Mammary epithelial cell (primary cell): ENCODE results near the gene RIT2.

ENCODE experiments used
- EZH2 ChIP-seq: IDR thresholded peaks from 2 replicates; pipeline ENCODE4 v1.6.1; 2012; ENCODE audit warnings: low read length, inconsistent platforms, borderline replicate concordance
- TF ChIP-seq, protein P1 (sequence below), 2 donors: IDR thresholded peaks in 1 of 2; conservative IDR thresholded peaks in 1 of 2; 2 replicates each; pipeline ENCODE4 v1.5.1; 2011 to 2012; ENCODE audit warnings: inconsistent platforms in 2 of 2, low read length in 2 of 2, mild to moderate bottlenecking in 2 of 2, control low read depth in 1 of 2, low read depth in 1 of 2; ENCODE audit not compliant: insufficient read depth in 1 of 2; ENCODE audit errors: extremely low read depth in 1 of 2

DNA sequence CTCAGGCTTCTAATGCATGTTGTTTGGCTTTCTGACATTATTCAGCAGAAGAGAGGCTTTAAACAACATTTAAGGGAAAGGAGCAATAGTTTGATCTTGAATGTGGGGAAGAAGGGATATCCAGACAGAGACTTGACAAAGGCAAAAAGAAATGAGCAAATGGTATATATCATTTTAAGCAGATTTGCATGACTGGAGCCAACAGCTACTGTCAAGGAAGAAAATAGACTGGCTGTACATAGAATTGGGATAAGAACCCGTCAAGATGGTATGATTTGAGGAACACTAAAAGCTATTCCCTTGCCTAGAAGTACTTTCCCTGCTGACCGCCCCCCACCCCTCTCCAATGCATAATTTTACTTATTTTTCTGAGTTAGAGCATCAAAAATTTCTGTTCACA is 174.5 kb downstream of the RIT2 start:
- TF ChIP-seq, protein P1, sequence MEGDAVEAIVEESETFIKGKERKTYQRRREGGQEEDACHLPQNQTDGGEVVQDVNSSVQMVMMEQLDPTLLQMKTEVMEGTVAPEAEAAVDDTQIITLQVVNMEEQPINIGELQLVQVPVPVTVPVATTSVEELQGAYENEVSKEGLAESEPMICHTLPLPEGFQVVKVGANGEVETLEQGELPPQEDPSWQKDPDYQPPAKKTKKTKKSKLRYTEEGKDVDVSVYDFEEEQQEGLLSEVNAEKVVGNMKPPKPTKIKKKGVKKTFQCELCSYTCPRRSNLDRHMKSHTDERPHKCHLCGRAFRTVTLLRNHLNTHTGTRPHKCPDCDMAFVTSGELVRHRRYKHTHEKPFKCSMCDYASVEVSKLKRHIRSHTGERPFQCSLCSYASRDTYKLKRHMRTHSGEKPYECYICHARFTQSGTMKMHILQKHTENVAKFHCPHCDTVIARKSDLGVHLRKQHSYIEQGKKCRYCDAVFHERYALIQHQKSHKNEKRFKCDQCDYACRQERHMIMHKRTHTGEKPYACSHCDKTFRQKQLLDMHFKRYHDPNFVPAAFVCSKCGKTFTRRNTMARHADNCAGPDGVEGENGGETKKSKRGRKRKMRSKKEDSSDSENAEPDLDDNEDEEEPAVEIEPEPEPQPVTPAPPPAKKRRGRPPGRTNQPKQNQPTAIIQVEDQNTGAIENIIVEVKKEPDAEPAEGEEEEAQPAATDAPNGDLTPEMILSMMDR (conservative IDR thresholded peaks at IDR 0.05 in 1 of 2, IDR thresholded peaks at IDR 0.05 in 1 of 2; ENCODE audit: extremely low read depth in 1 of 2, insufficient read depth in 1 of 2, low read depth in 1 of 2, low read length in 2 of 2), result no peak
- TF ChIP-seq EZH2, result no peak
